GM21528 (cell line): ENCODE measurements around the gene METTL21C.

Source experiments
- ATAC-seq: cut with Tn5 transposase; IDR thresholded peaks from one replicate; pipeline ENCODE4 v1.9.1; 2021; ENCODE audit warnings: mild to moderate bottlenecking, moderate library complexity; ENCODE audit not compliant: unreplicated experiment, low FRiP score

Gene METTL21C

GRCh38 chr13:102698649-102698980 is 3.8 kb upstream of the METTL21C start:
- no peak for ATAC-seq

GRCh38 chr13:102697929-102698648 is 3.2 kb upstream of the METTL21C start:
- no peak for ATAC-seq

GRCh38 chr13:102697264-102697663 is 2.4 kb upstream of the METTL21C start:
- ATAC-seq = no peak

GRCh38 chr13:102696465-102696864 is 1.6 kb upstream of the METTL21C start:
- no peak for ATAC-seq

GRCh38 chr13:102693776-102694175 is 1.1 kb downstream of the METTL21C start:
- ATAC-seq = no peak

GRCh38 chr13:102693250-102693649 is 1.6 kb downstream of the METTL21C start:
- ATAC-seq = no peak

- no peak for ATAC-seq
Observed at GRCh38 chr13:102692491-102692826, 2.4 kb downstream of the METTL21C start.

- no peak for ATAC-seq
Observed at GRCh38 chr13:102690883-102691282, 4.0 kb downstream of the METTL21C start.

GRCh38 chr13:102688306-102688973 is 6.4 kb downstream of the METTL21C start:
- no peak for ATAC-seq

GRCh38 chr13:102687520-102687919 is 7.3 kb downstream of the METTL21C start:
- no peak for ATAC-seq

- ATAC-seq = no peak
Observed at GRCh38 chr13:102686024-102686423, 8.8 kb downstream of the METTL21C start.

- no peak for ATAC-seq
Observed at GRCh38 chr13:102683637-102684036, 11.2 kb downstream of the METTL21C start.

GRCh38 chr13:102682727-102683126 is 12.1 kb downstream of the METTL21C start:
- no peak for ATAC-seq

GRCh38 chr13:102682211-102682610 is 12.6 kb downstream of the METTL21C start:
- no peak for ATAC-seq

- peak; percentile 43 for ATAC-seq
Observed at GRCh38 chr13:102680842-102681740, 13.8 kb downstream of the METTL21C start.

GRCh38 chr13:102680133-102680717 is 14.6 kb downstream of the METTL21C start:
- peak; percentile 25 for ATAC-seq

GRCh38 chr13:102679449-102680132 is 15.3 kb downstream of the METTL21C start:
- ATAC-seq = no peak

GRCh38 chr13:102678339-102679107 is 16.3 kb downstream of the METTL21C start:
- ATAC-seq = no peak

GRCh38 chr13:102677122-102677521 is 17.7 kb downstream of the METTL21C start:
- ATAC-seq = no peak

GRCh38 chr13:102675115-102675514 is 19.7 kb downstream of the METTL21C start:
- ATAC-seq = no peak
